DMS114 treated with DMSO at 0.1 percent for 48 hours (cell line): ENCODE measurements around the gene SLC22A3.
"Not testable (repeated sequence)": the region's sequence is repeated elsewhere in the genome, so short reads cannot be mapped to it uniquely, and the experiment has no call there.

Experiments
- DNase-seq: peaks from one replicate; lab custom pipeline; 2025; ENCODE audit not compliant: unreplicated experiment; lab: John Stamatoyannopoulos, UW

SLC22A3 gene

GRCh38 chr6:160438481-160438880 lies 90.3 kb downstream of the SLC22A3 start:
- no peak for DNase-seq

GRCh38 chr6:160439751-160440150 lies 91.6 kb downstream of the SLC22A3 start:
- no peak for DNase-seq

- no peak for DNase-seq
These were observed 94.0 kb downstream of the SLC22A3 start for GRCh38 chr6:160442151-160442550.

- DNase-seq, result no peak
These were observed 97.0 kb downstream of the SLC22A3 start for GRCh38 chr6:160445130-160445529.

GRCh38 chr6:160447350-160447749 lies 99.2 kb downstream of the SLC22A3 start:
- no peak for DNase-seq

GRCh38 chr6:160449787-160450186 lies 101.6 kb downstream of the SLC22A3 start:
- DNase-seq, result not testable (repeated sequence)

DNA sequence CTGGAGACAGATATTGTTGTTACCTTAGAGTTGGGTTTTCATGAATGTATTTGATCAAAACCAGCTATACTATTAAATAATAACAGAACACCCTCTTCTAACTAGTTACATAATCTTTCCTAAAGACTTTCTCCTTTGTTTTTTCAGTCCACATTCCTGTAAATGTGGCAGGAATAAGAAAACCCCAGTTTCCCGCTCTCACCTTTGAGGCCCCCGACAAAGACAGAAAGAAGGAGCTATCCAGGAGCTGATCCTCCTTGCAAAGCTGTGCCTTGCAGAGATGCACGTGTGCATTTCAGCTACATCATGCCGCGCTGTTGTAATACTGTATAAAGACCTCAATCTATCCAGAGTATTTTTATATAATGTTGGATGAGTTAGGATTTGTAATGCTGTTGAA lies 102.7 kb downstream of the SLC22A3 start:
- no peak for DNase-seq

- no peak for DNase-seq
These were observed 106.1 kb downstream of the SLC22A3 start for GRCh38 chr6:160454303-160454702.

- no peak for DNase-seq
These were observed 106.9 kb downstream of the SLC22A3 start for GRCh38 chr6:160455081-160455480.

DNA sequence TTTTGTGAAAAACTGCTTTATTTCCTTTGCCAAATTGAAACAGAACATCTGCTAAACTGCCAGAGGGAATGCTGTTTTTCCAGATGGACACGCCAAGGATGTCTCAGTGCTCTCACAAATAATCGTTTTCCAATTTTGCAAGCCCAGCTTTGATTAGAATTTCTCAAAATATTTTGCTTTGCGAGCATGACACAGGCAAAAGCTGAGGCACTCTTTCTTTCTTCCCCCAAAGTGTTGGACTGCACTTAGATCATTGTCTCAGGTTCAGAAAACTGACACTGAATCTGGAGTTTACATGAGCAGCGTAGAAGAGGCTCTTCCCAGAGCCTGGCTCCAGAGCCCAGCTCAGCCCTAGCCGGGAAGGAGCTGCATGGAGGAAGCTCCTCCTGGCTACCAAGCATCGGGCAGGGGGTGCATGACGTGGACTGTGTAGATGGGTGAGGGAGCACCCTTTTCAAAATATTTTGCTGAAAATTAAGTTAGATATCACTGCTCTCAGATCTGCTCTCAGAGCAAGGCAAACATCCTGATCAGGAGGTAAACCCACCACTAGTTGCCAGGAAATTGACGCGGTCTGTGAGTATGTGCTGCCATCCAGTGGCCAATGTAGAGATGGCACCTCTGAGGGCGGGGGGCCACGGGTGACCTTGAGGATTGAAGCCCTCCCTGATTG lies 107.5 kb downstream of the SLC22A3 start:
- DNase-seq, result peak; percentile 8

- no peak for DNase-seq
These were observed 108.0 kb downstream of the SLC22A3 start for GRCh38 chr6:160456214-160456546.

- no peak for DNase-seq
These were observed 109.6 kb downstream of the SLC22A3 start for GRCh38 chr6:160457823-160458222.

GRCh38 chr6:160461641-160462040 lies 113.5 kb downstream of the SLC22A3 start:
- DNase-seq, result no peak

DNA sequence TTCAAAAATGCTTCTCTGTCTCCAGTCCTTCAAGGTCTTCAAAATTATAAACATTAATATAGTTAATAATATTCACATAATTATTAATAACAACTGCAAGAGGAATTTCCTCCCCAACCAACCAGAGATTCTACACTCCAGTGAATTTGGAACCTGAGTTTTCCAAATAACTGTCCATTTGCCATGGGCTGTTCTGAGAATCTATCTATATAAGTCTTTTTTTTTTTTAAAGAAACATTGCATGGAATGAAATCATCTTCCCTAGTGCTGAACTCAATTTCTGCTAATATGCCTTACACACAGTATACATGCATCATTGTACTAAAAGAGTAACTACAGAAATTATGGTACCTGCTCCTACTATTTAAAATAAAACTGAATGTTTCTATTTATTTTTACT lies 113.9 kb downstream of the SLC22A3 start:
- no peak for DNase-seq

DNA sequence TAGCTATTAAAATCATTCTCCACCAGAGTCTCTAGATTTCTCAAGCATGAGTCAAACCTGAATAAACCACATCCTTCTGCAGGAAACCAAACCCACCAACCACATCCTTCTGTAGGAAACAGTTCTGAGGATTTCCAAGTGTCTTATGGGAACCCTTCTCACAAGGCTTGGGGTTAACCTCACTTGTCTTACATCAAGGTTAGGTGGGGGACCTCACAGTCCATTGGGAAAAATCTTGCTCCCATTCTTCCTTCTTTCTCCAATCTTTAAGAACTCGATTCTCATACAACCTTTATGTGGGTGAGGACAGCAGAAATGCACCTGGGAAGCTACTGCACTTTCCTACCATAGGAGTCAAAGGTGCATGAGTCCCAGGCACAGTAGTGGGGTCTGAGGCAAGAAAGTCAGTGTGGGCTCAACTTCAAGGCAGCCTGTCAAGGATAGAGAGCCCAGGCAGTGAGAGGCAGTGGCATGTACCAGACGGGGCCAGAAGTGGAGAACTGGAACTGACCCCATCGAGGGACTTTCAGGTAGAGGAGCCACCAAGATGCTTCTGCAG lies 114.5 kb downstream of the SLC22A3 start:
- DNase-seq, result no peak

DNA sequence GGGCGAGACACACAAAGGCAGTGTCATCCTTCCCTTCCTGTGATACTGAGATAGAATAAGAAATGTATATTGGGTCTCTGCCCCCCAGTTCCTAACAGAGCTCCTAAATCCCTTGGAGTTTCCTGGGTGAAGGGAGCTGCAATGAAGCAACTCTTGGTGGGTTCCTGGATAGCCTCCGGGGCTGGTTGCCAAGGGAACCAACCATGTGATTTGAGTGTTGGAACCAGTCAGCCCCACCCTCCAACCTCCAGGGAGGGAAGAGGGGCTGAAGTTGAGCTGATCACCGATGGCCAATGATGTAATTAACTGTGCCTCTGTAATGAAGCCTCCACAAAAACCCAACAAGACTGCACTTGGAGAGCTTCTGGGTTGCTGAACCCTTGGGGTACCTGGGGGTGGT lies 116.6 kb downstream of the SLC22A3 start:
- no peak for DNase-seq

GRCh38 chr6:160467261-160467871 lies 119.2 kb downstream of the SLC22A3 start:
- not testable (repeated sequence) for DNase-seq

DNA sequence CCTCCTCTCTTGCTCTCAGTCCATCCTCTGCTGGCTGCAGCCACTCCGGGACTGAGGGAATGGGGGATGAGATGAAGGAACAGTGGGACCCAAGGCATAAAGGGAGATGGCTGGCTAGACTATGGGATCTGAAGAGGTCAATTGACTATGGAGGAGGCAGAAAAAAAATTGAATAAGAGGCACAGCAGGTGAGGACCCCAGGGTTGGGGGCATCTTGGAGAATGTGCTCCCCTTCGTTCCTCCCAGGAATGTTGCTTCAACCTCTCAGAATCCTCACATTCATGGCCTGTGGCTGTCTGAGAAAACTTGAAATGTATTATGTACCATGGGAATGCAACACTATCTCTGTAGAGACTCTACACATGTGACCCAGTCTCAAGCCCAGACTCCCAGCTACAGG lies 121.0 kb downstream of the SLC22A3 start:
- DNase-seq, result no peak

DNA sequence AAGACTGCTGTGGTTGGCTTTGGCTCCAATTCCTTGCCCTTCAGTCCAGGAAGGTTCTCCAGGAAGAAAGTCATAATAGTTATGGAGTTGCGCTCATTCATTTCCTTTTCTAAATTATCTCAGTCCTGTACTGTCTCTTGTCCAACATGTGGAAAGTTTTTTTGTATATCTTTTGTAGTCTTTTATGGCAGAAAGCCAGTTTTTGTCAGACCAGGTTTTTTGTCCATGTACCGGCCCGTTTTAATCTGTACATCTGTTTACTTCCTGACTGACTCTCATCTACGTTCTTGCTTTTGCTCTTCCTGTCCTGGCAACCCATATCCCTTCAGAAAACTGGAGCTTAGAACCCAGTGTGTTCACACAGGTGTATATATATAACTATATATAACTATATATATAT lies 127.9 kb downstream of the SLC22A3 start:
- not testable (repeated sequence) for DNase-seq

GRCh38 chr6:160477072-160477471 lies 128.9 kb downstream of the SLC22A3 start:
- not testable (repeated sequence) for DNase-seq

DNA sequence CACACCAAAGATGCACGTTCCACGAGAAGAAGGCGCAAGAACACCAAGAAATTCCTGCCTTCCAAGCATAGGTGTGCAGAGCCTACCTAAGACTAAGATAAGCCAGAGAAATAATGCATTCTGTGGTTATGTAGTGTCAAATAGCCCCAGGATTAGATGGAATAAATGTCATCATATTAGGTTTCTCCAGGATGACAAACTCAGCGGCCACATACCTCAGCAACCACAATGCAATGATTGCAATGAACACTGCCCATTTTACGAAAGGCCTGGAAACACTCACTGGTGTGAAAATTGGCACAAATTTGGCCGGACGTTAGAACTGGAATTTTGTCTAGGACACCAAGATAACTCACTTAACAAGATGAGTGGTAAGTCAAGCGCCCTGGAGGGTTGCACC lies 129.7 kb downstream of the SLC22A3 start:
- no peak for DNase-seq

DNA sequence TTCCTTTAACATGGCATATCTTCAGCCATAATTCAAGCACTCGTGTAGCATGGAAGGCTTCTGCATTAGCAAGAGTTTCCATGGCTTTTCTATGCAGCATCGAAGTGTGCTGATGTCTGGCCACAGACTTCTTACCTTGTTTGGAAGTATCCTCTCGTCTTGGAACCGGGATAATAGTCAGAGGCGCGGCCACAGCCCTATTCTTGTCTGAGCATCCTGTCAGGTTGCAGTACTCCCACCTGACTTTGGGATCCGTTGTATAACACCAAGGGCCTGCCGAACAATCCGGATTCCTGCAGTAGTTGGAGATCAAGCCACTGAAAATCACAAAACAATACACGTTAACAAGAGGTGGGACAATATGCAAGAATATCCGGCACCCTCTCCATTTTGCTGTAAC lies 138.9 kb downstream of the SLC22A3 start:
- DNase-seq, result no peak

GRCh38 chr6:160489091-160489490 lies 140.9 kb downstream of the SLC22A3 start:
- no peak for DNase-seq
